ENCODE results near the gene FBN1.

The FBN1 gene

GRCh38 chr15:48365575-48365974, 279.9 kb downstream of the FBN1 start:
- TF ChIP-seq FOXM1 (IDR thresholded peaks at IDR 0.05; ENCODE audit: borderline replicate concordance, low read depth), result no peak
- no peak for TF ChIP-seq TAF1 (IDR thresholded peaks at IDR 0.05; ENCODE audit: low read depth)
- TF ChIP-seq EGR1 (IDR thresholded peaks at IDR 0.05), result no peak
- TF ChIP-seq CREB1 (IDR thresholded peaks at IDR 0.05; ENCODE audit: low read depth), result no peak
- TF ChIP-seq RAD21 (IDR thresholded peaks at IDR 0.05; ENCODE audit: low read depth), result no peak
- no peak for TF ChIP-seq TEAD4 (IDR thresholded peaks at IDR 0.05)
- no peak for TF ChIP-seq TCF12 (IDR thresholded peaks at IDR 0.05; ENCODE audit: low read depth)
- no peak for TF ChIP-seq YY1 (IDR thresholded peaks at IDR 0.05; ENCODE audit: low read depth)
- TF ChIP-seq ZBTB7A (IDR thresholded peaks at IDR 0.05; ENCODE audit: low read depth), result no peak

DNA sequence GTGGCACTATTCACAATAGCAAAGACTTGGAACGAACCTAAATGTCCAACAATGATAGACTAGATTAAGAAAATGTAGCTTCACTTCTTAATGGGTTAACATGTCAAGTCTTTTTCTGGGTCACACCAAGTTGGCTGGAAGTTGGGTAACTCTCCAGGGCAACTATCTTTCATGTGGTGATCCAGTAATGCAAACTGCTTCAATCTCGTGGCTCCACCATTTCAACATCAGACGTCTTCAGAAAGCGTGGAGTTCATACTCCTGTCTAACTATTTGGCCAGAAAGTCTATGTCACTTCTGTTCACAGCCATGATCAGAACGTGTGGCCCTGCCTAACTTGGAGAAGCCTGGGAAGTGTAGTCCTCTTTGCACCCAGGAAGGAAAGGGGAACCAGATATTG, 282.0 kb downstream of the FBN1 start:
- TF ChIP-seq TEAD4 (IDR thresholded peaks at IDR 0.05) (no peak), EP300 (IDR thresholded peaks at IDR 0.05; ENCODE audit: borderline replicate concordance) (no peak), ZBTB7A (IDR thresholded peaks at IDR 0.05; ENCODE audit: low read depth) (no peak), TCF12 (IDR thresholded peaks at IDR 0.05; ENCODE audit: low read depth) (no peak), EGR1 (IDR thresholded peaks at IDR 0.05) (no peak), NFIC (IDR thresholded peaks at IDR 0.05) (no peak), CREB1 (IDR thresholded peaks at IDR 0.05; ENCODE audit: low read depth) (no peak), FOXM1 (IDR thresholded peaks at IDR 0.05; ENCODE audit: borderline replicate concordance, low read depth) (no peak), YY1 (IDR thresholded peaks at IDR 0.05; ENCODE audit: low read depth) (no peak), TAF1 (IDR thresholded peaks at IDR 0.05; ENCODE audit: low read depth) (no peak), CEBPB (IDR thresholded peaks at IDR 0.05) (no peak), USF1 (IDR thresholded peaks at IDR 0.05) (no peak), RAD21 (IDR thresholded peaks at IDR 0.05; ENCODE audit: low read depth) (no peak)
- TF ChIP-seq, protein P1, sequence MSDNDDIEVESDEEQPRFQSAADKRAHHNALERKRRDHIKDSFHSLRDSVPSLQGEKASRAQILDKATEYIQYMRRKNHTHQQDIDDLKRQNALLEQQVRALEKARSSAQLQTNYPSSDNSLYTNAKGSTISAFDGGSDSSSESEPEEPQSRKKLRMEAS (IDR thresholded peaks at IDR 0.05), result no peak
- TF ChIP-seq, protein P2, sequence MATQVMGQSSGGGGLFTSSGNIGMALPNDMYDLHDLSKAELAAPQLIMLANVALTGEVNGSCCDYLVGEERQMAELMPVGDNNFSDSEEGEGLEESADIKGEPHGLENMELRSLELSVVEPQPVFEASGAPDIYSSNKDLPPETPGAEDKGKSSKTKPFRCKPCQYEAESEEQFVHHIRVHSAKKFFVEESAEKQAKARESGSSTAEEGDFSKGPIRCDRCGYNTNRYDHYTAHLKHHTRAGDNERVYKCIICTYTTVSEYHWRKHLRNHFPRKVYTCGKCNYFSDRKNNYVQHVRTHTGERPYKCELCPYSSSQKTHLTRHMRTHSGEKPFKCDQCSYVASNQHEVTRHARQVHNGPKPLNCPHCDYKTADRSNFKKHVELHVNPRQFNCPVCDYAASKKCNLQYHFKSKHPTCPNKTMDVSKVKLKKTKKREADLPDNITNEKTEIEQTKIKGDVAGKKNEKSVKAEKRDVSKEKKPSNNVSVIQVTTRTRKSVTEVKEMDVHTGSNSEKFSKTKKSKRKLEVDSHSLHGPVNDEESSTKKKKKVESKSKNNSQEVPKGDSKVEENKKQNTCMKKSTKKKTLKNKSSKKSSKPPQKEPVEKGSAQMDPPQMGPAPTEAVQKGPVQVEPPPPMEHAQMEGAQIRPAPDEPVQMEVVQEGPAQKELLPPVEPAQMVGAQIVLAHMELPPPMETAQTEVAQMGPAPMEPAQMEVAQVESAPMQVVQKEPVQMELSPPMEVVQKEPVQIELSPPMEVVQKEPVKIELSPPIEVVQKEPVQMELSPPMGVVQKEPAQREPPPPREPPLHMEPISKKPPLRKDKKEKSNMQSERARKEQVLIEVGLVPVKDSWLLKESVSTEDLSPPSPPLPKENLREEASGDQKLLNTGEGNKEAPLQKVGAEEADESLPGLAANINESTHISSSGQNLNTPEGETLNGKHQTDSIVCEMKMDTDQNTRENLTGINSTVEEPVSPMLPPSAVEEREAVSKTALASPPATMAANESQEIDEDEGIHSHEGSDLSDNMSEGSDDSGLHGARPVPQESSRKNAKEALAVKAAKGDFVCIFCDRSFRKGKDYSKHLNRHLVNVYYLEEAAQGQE (IDR thresholded peaks at IDR 0.05; ENCODE audit: low read depth), result no peak

- TF ChIP-seq EGR1 (IDR thresholded peaks at IDR 0.05) (no peak), CEBPB (IDR thresholded peaks at IDR 0.05) (no peak), FOXM1 (IDR thresholded peaks at IDR 0.05; ENCODE audit: borderline replicate concordance, low read depth) (no peak), EP300 (IDR thresholded peaks at IDR 0.05; ENCODE audit: borderline replicate concordance) (no peak), RAD21 (IDR thresholded peaks at IDR 0.05; ENCODE audit: low read depth) (no peak), YY1 (IDR thresholded peaks at IDR 0.05; ENCODE audit: low read depth) (no peak), ZBTB7A (IDR thresholded peaks at IDR 0.05; ENCODE audit: low read depth) (no peak)
- TF ChIP-seq, protein P2 (IDR thresholded peaks at IDR 0.05; ENCODE audit: low read depth), result no peak
Observed at GRCh38 chr15:48361685-48362084, 283.8 kb downstream of the FBN1 start.

- TF ChIP-seq FOXM1 (IDR thresholded peaks at IDR 0.05; ENCODE audit: borderline replicate concordance, low read depth) (no peak), EGR1 (IDR thresholded peaks at IDR 0.05) (no peak), CREB1 (IDR thresholded peaks at IDR 0.05; ENCODE audit: low read depth) (no peak), YY1 (IDR thresholded peaks at IDR 0.05; ENCODE audit: low read depth) (no peak), TEAD4 (IDR thresholded peaks at IDR 0.05) (no peak), ZBTB7A (IDR thresholded peaks at IDR 0.05; ENCODE audit: low read depth) (no peak), CEBPB (IDR thresholded peaks at IDR 0.05) (no peak), RAD21 (IDR thresholded peaks at IDR 0.05; ENCODE audit: low read depth) (no peak), TCF12 (IDR thresholded peaks at IDR 0.05; ENCODE audit: low read depth) (no peak), TAF1 (IDR thresholded peaks at IDR 0.05; ENCODE audit: low read depth) (no peak)
- TF ChIP-seq, protein P2 (IDR thresholded peaks at IDR 0.05; ENCODE audit: low read depth), result no peak
Observed at GRCh38 chr15:48360841-48361240, 284.7 kb downstream of the FBN1 start.
